Breast epithelium (tissue), 4 donors: ENCODE data around the gene C11orf68. TPM values are rescaled to one million over a fixed set of nuclear protein-coding genes. Genes with fewer than 3 reads are reported as not detected.

Source experiments
- DNase-seq, 2 donors: peaks; one replicate each; pipeline ENCODE4 v3.0.0-alpha.2; 2019; ENCODE audit warnings: low spot score in 2 of 2
- H3K27ac ChIP-seq, 2 donors: fragments of 200-600 bp; sonication (generic) in 1 of 2; one replicate each; pipeline ENCODE4 v1.5.1; 2016 to 2019; ENCODE audit warnings: mild to moderate bottlenecking in 1 of 2
- H3K27me3 ChIP-seq, 2 donors: fragments of 200-600 bp; sonication (generic) in 1 of 2; one replicate each; pipeline versions ENCODE4 v1.5.1 to v1.6.0; 2017 to 2019; ENCODE audit warnings: control low read depth in 1 of 2, mild to moderate bottlenecking in 1 of 2
- H3K36me3 ChIP-seq: fragments of 200-600 bp; one replicate; pipeline ENCODE4 v1.5.1; 2019
- H3K4me1 ChIP-seq, 2 donors: fragments of 200-600 bp; sonication (generic); one replicate each; pipeline ENCODE4 v1.5.1; 2016 to 2019; ENCODE audit warnings: control low read depth in 1 of 2
- H3K4me3 ChIP-seq, 3 donors: fragments of 200-600 bp; sonication (generic); 1 replicate in 2 of 3; 2 replicates in 1 of 3; pipeline ENCODE4 v1.5.1; 2016 to 2019; ENCODE audit warnings: mild to moderate bottlenecking in 3 of 3, moderate library complexity in 2 of 3
- H3K9me3 ChIP-seq, 2 donors: fragments of 200-600 bp; sonication (generic) in 1 of 2; one replicate each; pipeline ENCODE4 v1.5.1; 2016 to 2019; ENCODE audit warnings: control low read depth in 1 of 2
- POLR2A ChIP-seq: fragments of 450-650 bp; IDR thresholded peaks from one replicate; pipeline ENCODE4 v1.6.1; 2016; ENCODE audit warnings: antibody characterized with exemption, mild to moderate bottlenecking, moderate library complexity
- POLR2AphosphoS5 ChIP-seq, 3 donors: sonication (generic); formaldehyde crosslinking; IDR thresholded peaks; one replicate each; pipeline ENCODE4 v1.6.1; 2017; ENCODE audit warnings: antibody characterized with exemption in 3 of 3
- intact Hi-C: fragments of 100-400 bp; cut with DNase I; formaldehyde crosslinking; loops from one replicate; pipeline ENCODE4 v1.15.1; 2023; ENCODE audit warnings: low total_unique reads
- total RNA-seq, 3 donors: library from RNA; depleted of rRNA; stranded (reverse); fragments of >200 nt; gene quantifications; one replicate each; pipeline ENCODE4 v1.1.0, GENCODE V29; 2016
- TF ChIP-seq, protein P1 (sequence below), 3 donors: fragments of 450-650 bp; IDR thresholded peaks; one replicate each; pipeline ENCODE4 v1.5.1; 2016 to 2017; ENCODE audit warnings: antibody characterized with exemption in 3 of 3, mild to moderate bottlenecking in 3 of 3, moderate library complexity in 3 of 3

C11orf68 gene
- total RNA-seq, 3 donors from 2014 or later = 16.7 to 20.3 (median 19.7) TPM

- H3K36me3 ChIP-seq = no peaks in the 10 kb centered on the region
- TF ChIP-seq, protein P1, sequence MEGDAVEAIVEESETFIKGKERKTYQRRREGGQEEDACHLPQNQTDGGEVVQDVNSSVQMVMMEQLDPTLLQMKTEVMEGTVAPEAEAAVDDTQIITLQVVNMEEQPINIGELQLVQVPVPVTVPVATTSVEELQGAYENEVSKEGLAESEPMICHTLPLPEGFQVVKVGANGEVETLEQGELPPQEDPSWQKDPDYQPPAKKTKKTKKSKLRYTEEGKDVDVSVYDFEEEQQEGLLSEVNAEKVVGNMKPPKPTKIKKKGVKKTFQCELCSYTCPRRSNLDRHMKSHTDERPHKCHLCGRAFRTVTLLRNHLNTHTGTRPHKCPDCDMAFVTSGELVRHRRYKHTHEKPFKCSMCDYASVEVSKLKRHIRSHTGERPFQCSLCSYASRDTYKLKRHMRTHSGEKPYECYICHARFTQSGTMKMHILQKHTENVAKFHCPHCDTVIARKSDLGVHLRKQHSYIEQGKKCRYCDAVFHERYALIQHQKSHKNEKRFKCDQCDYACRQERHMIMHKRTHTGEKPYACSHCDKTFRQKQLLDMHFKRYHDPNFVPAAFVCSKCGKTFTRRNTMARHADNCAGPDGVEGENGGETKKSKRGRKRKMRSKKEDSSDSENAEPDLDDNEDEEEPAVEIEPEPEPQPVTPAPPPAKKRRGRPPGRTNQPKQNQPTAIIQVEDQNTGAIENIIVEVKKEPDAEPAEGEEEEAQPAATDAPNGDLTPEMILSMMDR (IDR thresholded peaks at IDR 0.05) = no peak
- peak in 1 of 3 donors; percentile 19 for TF ChIP-seq POLR2AphosphoS5 (IDR thresholded peaks at IDR 0.05)
- intact Hi-C loops = loop anchor here (1.0 kb wide), 1 partner anchor 29 kb away; the partner anchor contains the start of gene CCDC85B
- H3K9me3 ChIP-seq = no peaks in the 10 kb centered on the region
- no peaks in the 10 kb centered on the region for H3K27me3 ChIP-seq
- H3K4me3 ChIP-seq = peak overlapping the region; percentile 78 to 98 (median 95)
- H3K27ac ChIP-seq = peak overlapping the region; percentile 94 to 99
- H3K4me1 ChIP-seq = peaks cover 9 to 29% of the 10 kb centered on the region in 2 donors
- peak in 1 of 2 donors; percentile 57 for DNase-seq
Measured at GRCh38 chr11:65919573-65920371, 910 bp upstream of the C11orf68 start.

- TF ChIP-seq, protein P1 (IDR thresholded peaks at IDR 0.05) = no peak
- TF ChIP-seq POLR2AphosphoS5 (IDR thresholded peaks at IDR 0.05) = peak; percentile 46 to 74 (median 52)
- H3K4me1 ChIP-seq = peaks cover 9 to 29% of the 10 kb centered on the region in 2 donors
- H3K27ac ChIP-seq = peak within 1 kb of the TSS; percentile 94 to 99
- intact Hi-C loops = no loop called here
- peak; percentile 98 to 99 for DNase-seq
- H3K4me3 ChIP-seq = peak within 1 kb of the TSS; percentile 78 to 98 (median 95)
- H3K9me3 ChIP-seq = no peaks in the 10 kb centered on the region
- no peaks in the 10 kb centered on the region for H3K36me3 ChIP-seq
- H3K27me3 ChIP-seq = no peaks in the 10 kb centered on the region
Measured at GRCh38 chr11:65919141-65919572, 295 bp upstream of the C11orf68 start, which contains the start of gene DRAP1. Gene DRAP1, plus strand, starts transcription at chr11:65919426. Its CDS starts 76 bp downstream, at chr11:65919502.

- intact Hi-C loops = no loop called here
- Histone ChIP-seq H3K36me3 (no peaks in the 10 kb centered on the region), H3K27me3 (no peaks in the 10 kb centered on the region), H3K4me3 (peak overlapping the region; percentile 78 to 98 (median 95)), H3K4me1 (peaks cover 9 to 29% of the 10 kb centered on the region in 2 donors), H3K9me3 (no peaks in the 10 kb centered on the region), H3K27ac (peak overlapping the region; percentile 94 to 99)
- no peak for DNase-seq
- TF ChIP-seq, protein P1 (IDR thresholded peaks at IDR 0.05) = no peak
- TF ChIP-seq POLR2A = no peak
- TF ChIP-seq POLR2AphosphoS5 (IDR thresholded peaks at IDR 0.05) = no peak
Measured at GRCh38 chr11:65917434-65918210, 1.2 kb downstream of the C11orf68 start.

DNA sequence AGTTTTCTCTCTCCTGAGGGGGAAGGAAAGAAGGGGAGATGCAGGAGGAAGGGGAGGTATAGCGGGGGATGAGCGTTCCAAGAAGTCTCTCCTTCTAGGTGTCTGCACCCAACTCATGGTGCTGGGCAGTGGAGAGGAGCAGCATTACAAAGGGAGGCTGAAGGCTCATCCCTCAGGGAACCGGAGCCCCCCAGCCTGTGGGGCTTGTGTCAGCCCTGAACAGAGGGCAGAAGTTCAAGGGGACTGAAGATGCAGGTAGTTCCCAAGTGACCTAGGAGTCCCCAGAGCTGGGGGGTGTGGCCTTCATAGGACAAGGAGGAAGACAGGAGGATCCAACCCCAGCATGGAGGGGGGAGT is 1.8 kb downstream of the C11orf68 start:
- Histone ChIP-seq H3K9me3 (no peaks in the 10 kb centered on the region), H3K36me3 (no peaks in the 10 kb centered on the region), H3K4me3 (peak overlapping the region; percentile 78 to 98 (median 95)), H3K27ac (peak overlapping the region; percentile 94 to 99), H3K27me3 (no peaks in the 10 kb centered on the region), H3K4me1 (peaks cover 9 to 29% of the 10 kb centered on the region in 2 donors)
- TF ChIP-seq, protein P1 (IDR thresholded peaks at IDR 0.05) = no peak
- TF ChIP-seq POLR2A = no peak
- TF ChIP-seq POLR2AphosphoS5 (IDR thresholded peaks at IDR 0.05) = no peak
- intact Hi-C loops = no loop called here
- DNase-seq = no peak
